WI38 (cell line): ENCODE data around the gene WNK2.

ENCODE experiments used
- H3K4me3 ChIP-seq: 2 replicates; pipeline ENCODE4 v1.5.1; 2011; ENCODE audit warnings: low read depth, mild to moderate bottlenecking, control low read depth, low read length
- TF ChIP-seq, protein P1 (sequence below): IDR thresholded peaks from 2 replicates; pipeline ENCODE4 v1.5.1; 2012; ENCODE audit warnings: low read depth, mild to moderate bottlenecking, control low read depth, low read length

Gene WNK2

DNA sequence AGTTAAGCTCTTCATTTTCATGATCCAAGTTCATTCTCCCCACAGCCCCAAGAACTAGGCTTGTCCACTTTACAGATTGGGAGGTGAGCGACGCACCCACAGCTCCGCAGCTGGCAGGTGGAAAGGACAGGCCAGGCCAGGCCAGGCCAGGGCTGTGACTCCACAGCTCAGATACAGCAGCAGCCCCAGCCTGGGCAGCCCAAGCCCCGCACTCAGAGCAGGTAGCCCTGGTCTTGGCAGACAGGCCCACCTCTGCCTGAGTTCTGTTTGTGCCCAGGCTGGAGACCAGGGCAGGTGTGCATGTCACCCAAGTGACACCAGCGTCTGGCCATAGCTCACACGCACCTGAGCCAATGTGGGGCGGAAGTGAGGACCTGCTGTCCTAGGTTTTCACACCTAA lies 124.7 kb downstream of the WNK2 start:
- TF ChIP-seq, protein P1, sequence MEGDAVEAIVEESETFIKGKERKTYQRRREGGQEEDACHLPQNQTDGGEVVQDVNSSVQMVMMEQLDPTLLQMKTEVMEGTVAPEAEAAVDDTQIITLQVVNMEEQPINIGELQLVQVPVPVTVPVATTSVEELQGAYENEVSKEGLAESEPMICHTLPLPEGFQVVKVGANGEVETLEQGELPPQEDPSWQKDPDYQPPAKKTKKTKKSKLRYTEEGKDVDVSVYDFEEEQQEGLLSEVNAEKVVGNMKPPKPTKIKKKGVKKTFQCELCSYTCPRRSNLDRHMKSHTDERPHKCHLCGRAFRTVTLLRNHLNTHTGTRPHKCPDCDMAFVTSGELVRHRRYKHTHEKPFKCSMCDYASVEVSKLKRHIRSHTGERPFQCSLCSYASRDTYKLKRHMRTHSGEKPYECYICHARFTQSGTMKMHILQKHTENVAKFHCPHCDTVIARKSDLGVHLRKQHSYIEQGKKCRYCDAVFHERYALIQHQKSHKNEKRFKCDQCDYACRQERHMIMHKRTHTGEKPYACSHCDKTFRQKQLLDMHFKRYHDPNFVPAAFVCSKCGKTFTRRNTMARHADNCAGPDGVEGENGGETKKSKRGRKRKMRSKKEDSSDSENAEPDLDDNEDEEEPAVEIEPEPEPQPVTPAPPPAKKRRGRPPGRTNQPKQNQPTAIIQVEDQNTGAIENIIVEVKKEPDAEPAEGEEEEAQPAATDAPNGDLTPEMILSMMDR: no peak
- H3K4me3 ChIP-seq: no peak overlapping the region

DNA sequence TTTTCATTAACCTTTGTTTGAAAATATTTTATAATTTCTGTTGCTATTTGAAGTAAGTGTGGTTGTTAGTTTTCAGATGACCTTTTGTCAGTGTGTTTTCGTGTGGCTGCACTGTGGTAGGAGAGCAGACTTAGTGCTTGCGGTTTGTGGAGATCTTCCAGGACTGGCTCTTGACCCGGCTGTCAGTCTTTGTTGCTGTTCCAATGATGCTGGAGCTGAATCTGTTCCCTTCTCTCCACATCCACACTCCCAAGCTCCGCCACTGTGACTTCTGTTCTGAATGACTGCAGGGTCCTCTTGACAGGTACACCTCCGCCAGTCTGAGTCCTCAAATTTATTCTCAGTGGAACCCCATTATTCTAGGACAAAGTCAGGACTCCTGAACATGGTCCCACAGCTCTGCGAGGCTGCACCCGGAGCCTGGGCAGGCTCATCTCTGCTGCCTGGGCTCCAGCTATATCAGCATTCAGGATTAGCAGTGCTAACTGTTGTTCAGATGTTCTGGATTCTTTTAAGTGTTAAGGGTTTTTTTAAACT lies 126.0 kb downstream of the WNK2 start:
- TF ChIP-seq, protein P1: no peak
- no peak overlapping the region for H3K4me3 ChIP-seq

DNA sequence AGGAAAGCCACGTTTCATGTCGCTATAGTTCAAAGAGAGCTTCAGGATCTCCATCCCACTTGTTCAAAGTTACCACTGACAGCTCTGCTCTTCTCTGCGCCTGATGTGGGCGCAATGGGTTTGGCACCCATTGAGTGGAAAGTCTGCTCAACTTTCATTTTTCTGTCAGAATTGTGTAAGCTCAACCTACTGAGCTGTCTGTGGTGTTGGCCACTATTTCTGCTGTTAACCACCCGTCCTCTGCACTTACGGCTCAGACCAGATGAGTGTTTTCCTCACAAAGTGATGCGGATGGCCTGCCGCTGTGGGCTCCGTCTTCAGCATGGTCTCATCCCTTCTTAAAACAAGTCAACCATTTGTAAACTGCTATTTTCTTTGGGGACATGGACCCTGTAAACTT lies 131.2 kb downstream of the WNK2 start:
- TF ChIP-seq, protein P1: no peak
- no peak overlapping the region for H3K4me3 ChIP-seq

DNA sequence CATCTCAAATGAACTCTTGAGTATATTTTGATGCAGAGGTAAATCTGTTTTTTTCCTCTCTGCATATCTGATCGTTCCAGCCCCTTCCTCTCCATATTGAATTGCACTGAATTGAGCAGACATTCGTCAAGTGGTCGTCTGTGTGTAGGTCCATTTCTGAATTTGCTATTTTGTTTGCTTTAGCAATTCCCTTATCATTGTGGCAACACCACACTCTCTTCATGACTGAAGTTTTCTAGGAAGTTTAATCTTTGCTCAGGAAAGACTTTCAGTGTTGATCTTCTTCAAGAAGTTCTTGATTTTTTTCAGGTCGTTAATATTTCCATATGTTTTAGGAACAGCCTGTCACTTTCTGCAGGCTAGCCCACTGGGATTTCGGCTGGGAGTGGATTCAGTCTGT lies 132.0 kb downstream of the WNK2 start:
- TF ChIP-seq, protein P1: no peak
- no peak overlapping the region for H3K4me3 ChIP-seq

DNA sequence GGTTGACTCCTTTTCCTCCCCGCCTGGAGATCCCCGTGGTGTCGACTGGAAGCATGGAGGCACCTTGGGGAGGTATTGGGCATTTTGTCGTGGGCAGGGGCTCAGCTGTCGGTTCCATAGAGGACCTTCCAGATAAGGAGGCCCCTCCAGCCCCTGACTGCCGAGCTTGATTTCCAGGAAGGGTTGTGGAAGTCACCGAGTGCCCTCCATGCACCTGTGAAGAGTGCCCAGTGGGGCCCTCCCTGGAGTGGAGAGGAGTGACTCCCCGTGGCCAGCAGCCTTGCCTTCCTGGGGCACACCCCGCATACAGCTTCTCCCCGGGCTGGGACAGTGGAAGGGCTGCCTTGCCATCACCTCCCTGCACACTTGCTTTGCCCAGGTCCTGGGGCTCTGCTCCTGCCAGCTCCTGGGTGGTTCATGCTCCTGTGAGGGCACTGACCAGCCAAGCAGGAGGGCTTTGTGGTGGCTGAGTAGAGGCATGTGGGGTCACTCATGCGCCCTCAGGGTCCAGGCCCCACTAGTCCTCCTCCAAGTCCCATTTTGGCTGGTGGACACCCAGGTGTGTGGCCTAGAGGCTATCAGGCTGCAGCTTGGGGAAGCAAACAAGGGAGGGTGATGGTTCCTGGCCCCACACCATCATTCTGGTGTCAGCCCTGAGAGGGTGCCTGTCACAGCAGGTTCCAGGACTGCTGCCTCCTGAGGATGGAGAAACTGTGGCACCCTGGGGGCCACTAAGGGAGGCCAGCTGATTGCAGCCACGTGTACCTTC lies 133.0 kb downstream of the WNK2 start:
- TF ChIP-seq, protein P1: no peak
- H3K4me3 ChIP-seq: no peak overlapping the region

DNA sequence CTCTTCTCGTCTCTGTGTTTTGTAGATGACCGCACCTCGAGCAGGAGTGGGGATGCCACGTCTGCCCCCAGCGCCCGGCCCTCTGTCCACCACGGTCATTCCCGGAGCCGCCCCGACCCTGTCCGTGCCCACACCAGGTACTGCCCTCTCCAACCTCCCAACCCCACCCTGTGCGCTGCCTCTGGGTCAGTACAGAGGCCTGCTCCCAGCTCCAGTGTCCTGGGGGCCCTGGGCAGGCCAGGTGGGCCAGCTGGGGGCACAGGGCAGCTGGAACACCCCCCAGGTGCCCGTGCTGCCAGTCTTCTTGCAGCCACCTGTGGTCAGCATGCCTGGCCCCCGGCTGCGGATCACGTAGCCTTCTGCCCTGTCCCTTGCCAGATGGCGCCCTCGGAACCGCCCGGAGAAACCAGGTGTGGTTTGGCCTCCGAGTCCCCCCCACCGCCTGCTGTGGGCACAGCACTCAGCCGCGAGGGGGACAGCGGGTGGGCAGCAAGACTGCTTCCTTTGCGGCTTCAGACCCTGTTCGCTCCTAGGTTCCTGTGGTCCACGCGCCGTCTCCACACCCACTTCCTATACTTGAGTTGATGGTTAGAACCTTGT lies 133.7 kb downstream of the WNK2 start:
- H3K4me3 ChIP-seq: no peak overlapping the region
- TF ChIP-seq, protein P1: no peak

DNA sequence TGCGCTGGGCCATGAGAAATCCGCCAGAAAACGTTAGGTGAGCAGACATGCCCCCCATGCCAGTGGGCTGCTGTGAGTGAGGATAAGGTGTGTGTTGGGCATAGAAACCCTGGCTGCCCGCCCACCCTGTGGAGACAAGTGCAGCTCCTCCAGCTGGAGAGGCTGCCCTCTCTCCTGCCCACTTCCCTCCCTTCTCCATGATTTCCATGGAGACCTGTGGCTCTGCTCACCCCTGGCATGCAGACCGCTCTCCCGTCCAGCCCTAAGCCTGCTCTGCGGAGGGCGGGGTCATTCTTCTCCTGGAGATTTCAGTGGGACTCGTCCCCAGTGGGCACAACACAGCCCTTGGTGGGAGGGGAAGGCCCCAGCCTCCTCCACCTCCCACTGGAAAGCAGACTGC lies 134.5 kb downstream of the WNK2 start:
- TF ChIP-seq, protein P1: no peak
- H3K4me3 ChIP-seq: no peak overlapping the region
